ENCODE data around the gene RTTN.

The RTTN gene

GRCh38 chr18:70207181-70207580 lies 1.7 kb upstream of the RTTN start:
- no peak for DNase-seq (ENCODE audit: low read depth)

- no peak for DNase-seq (ENCODE audit: low read depth)
Measured at GRCh38 chr18:70200286-70200685, 5.2 kb downstream of the RTTN start.

- DNase-seq (ENCODE audit: low read depth) = no peak
Measured at GRCh38 chr18:70197844-70198243, 7.6 kb downstream of the RTTN start.

- no peak for DNase-seq (ENCODE audit: low read depth)
Measured at GRCh38 chr18:70197026-70197425, 8.5 kb downstream of the RTTN start.

- DNase-seq (ENCODE audit: low read depth) = no peak
Measured at GRCh38 chr18:70195852-70196434, 9.5 kb downstream of the RTTN start.

GRCh38 chr18:70195014-70195614 lies 10.4 kb downstream of the RTTN start:
- DNase-seq (ENCODE audit: low read depth) = no peak

GRCh38 chr18:70194227-70194890 lies 11.1 kb downstream of the RTTN start:
- no peak for DNase-seq (ENCODE audit: low read depth)

GRCh38 chr18:70190529-70190928 lies 15.0 kb downstream of the RTTN start:
- DNase-seq (ENCODE audit: low read depth) = no peak

- no peak for DNase-seq (ENCODE audit: low read depth)
Measured at GRCh38 chr18:70188113-70188512, 17.4 kb downstream of the RTTN start.

- DNase-seq (ENCODE audit: low read depth) = no peak
Measured at GRCh38 chr18:70183441-70183840, 22.0 kb downstream of the RTTN start.

- DNase-seq (ENCODE audit: low read depth) = no peak
Measured at GRCh38 chr18:70182548-70182947, 22.9 kb downstream of the RTTN start.

GRCh38 chr18:70181725-70182124 lies 23.8 kb downstream of the RTTN start:
- DNase-seq (ENCODE audit: low read depth) = no peak

GRCh38 chr18:70181015-70181414 lies 24.5 kb downstream of the RTTN start:
- no peak for DNase-seq (ENCODE audit: low read depth)

GRCh38 chr18:70176537-70176936 lies 28.9 kb downstream of the RTTN start:
- DNase-seq (ENCODE audit: low read depth) = no peak

- no peak for DNase-seq (ENCODE audit: low read depth)
Measured at GRCh38 chr18:70175216-70175615, 30.3 kb downstream of the RTTN start.

- no peak for DNase-seq (ENCODE audit: low read depth)
Measured at GRCh38 chr18:70172225-70172624, 33.3 kb downstream of the RTTN start.

- no peak for DNase-seq (ENCODE audit: low read depth)
Measured at GRCh38 chr18:70169747-70170146, 35.7 kb downstream of the RTTN start.

GRCh38 chr18:70166668-70167067 lies 38.8 kb downstream of the RTTN start:
- no peak for DNase-seq (ENCODE audit: low read depth)

GRCh38 chr18:70165936-70166335 lies 39.6 kb downstream of the RTTN start:
- no peak for DNase-seq (ENCODE audit: low read depth)

GRCh38 chr18:70160073-70160678 lies 45.3 kb downstream of the RTTN start:
- no peak for DNase-seq (ENCODE audit: low read depth)

- DNase-seq (ENCODE audit: low read depth) = no peak
Measured at GRCh38 chr18:70158992-70159717, 46.3 kb downstream of the RTTN start.

GRCh38 chr18:70156886-70157285 lies 48.6 kb downstream of the RTTN start:
- no peak for DNase-seq (ENCODE audit: low read depth)

Measured in stimulated activated CD8-positive, alpha-beta memory T cell treated with anti-CD3 and anti-CD28 coated beads, Interleukin-7, amount 100 ng/mL, for 24 hours (primary cell).